Right atrium auricular region (tissue), 2 donors: ENCODE measurements around the gene NCOA6. TPM values are rescaled to one million over a fixed set of nuclear protein-coding genes. Genes with fewer than 3 reads are reported as not detected.

Experiments used
- DNase-seq: peaks from one replicate; pipeline ENCODE4 v3.0.0-alpha.2; 2019; ENCODE audit warnings: low spot score
- H3K27ac ChIP-seq, 2 donors: fragments of 200-600 bp; sonication (generic); 1 replicate in 1 of 2; 2 replicates in 1 of 2; pipeline ENCODE4 v1.5.1; 2016 to 2019
- H3K27me3 ChIP-seq, 2 donors: fragments of 200-600 bp; sonication (generic); one replicate each; pipeline versions ENCODE4 v1.5.1 to v1.6.0; 2017 to 2019
- H3K36me3 ChIP-seq: fragments of 200-600 bp; sonication (generic); one replicate; pipeline ENCODE4 v1.5.1; 2016
- H3K4me1 ChIP-seq, 2 donors: fragments of 200-600 bp; sonication (generic); one replicate each; pipeline versions ENCODE4 v1.5.1 to v1.6.0; 2017 to 2019
- H3K4me3 ChIP-seq, 2 donors: fragments of 200-600 bp; sonication (generic); 1 replicate in 1 of 2; 2 replicates in 1 of 2; pipeline ENCODE4 v1.5.1; 2017 to 2019; ENCODE audit warnings: mild to moderate bottlenecking in 1 of 2, moderate library complexity in 1 of 2
- H3K9me3 ChIP-seq, 2 donors: fragments of 200-600 bp; sonication (generic); one replicate each; pipeline ENCODE4 v1.5.1; 2019
- total RNA-seq, 2 donors: library from RNA; depleted of rRNA; stranded (reverse); fragments of >200 nt; gene quantifications; one replicate each; pipeline ENCODE4 v1.1.0, GENCODE V29; 2016
- TF ChIP-seq, protein P1 (sequence below), 2 donors: fragments of 200-600 bp; sonication (generic); IDR thresholded peaks; one replicate each; pipeline ENCODE4 v1.5.1; 2019; ENCODE audit warnings: antibody characterized with exemption in 2 of 2

The NCOA6 gene
- total RNA-seq, 2 donors from 2014 or later, result 18.2 to 18.4 TPM

DNA sequence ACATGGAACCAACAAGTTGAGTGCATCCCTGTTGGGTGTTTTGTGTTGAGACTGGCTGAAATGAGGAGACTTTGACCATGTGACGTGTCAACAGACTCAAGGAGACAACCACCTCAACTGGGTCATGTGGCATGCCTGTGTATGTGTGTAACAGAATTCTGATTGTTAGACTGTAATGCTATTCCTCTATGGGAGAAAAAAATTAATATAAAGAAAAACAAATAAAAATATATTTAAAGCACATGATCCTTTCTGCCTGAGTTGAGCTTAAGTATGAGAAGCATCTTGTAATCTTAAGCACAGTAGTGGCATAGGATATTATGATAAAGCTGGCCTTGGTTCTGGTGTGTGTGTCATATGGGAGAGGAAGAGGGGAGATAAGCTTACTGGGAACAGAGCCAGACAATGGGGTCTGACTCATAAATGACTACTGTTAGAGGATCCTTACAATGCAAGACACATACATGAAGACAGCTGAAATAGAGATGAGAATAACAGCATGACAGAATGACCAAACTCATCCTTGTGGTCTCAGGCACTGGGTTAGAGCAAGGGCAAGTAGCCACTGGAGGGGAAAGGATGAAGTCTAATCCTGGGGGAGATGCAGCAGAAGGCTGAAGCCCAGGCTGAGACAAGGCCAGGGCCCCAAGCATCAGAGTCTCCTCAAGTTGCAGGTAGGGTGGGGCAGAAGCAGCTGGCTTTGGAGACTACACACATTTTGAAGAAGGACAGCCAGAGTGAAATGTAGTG lies 112.1 kb downstream of the NCOA6 start:
- H3K27me3 ChIP-seq, result no peaks in the 10 kb centered on the region
- TF ChIP-seq, protein P1, sequence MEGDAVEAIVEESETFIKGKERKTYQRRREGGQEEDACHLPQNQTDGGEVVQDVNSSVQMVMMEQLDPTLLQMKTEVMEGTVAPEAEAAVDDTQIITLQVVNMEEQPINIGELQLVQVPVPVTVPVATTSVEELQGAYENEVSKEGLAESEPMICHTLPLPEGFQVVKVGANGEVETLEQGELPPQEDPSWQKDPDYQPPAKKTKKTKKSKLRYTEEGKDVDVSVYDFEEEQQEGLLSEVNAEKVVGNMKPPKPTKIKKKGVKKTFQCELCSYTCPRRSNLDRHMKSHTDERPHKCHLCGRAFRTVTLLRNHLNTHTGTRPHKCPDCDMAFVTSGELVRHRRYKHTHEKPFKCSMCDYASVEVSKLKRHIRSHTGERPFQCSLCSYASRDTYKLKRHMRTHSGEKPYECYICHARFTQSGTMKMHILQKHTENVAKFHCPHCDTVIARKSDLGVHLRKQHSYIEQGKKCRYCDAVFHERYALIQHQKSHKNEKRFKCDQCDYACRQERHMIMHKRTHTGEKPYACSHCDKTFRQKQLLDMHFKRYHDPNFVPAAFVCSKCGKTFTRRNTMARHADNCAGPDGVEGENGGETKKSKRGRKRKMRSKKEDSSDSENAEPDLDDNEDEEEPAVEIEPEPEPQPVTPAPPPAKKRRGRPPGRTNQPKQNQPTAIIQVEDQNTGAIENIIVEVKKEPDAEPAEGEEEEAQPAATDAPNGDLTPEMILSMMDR (IDR thresholded peaks at IDR 0.05), result no peak
- no peaks in the 10 kb centered on the region for H3K9me3 ChIP-seq
- peaks cover 58% of the 10 kb centered on the region for H3K36me3 ChIP-seq
- H3K4me3 ChIP-seq, result no peak overlapping the region
- peak overlapping the region; percentile 53 to 78 for H3K27ac ChIP-seq
- H3K4me1 ChIP-seq, result peaks cover 0 to 40% of the 10 kb centered on the region in 2 donors
- DNase-seq, result no peak

DNA sequence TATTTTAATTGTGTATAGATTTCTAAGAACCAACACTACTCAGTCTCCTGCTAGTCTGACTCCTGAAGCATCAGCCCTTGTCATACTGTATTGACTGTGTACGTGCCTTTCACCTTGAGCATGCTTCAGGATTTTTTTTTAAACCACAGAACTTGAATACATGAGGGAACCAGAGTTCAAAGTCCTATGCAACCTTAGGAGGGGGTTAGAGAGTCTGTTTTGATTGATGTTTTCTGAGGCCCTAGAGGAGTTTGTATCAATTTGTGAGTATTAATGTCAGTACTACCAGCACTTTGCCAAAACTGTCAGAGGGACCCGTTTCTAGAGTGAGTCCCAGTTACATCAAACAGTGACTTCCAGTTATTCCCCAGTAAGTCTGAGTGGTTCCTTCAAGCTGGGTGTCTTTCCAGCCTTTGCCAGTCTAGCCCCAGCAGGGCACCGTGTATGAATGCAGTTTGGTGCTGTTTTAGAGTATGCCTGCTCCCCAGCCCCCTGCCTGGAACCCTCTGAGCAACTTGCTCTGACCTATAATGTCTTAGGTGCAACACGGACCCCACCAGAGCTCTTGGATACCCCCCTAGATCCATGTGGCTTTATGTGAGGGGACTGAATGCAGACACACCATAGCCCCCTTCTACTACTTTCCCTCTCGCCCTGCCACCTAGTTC lies 112.8 kb downstream of the NCOA6 start:
- Histone ChIP-seq H3K27me3 (no peaks in the 10 kb centered on the region), H3K9me3 (no peaks in the 10 kb centered on the region), H3K4me1 (peaks cover 0 to 47% of the 10 kb centered on the region in 2 donors), H3K27ac (peak overlapping the region; percentile 53 to 78), H3K4me3 (no peak overlapping the region), H3K36me3 (peaks cover 54% of the 10 kb centered on the region)
- DNase-seq, result no peak
- TF ChIP-seq, protein P1 (IDR thresholded peaks at IDR 0.05), result no peak

DNA sequence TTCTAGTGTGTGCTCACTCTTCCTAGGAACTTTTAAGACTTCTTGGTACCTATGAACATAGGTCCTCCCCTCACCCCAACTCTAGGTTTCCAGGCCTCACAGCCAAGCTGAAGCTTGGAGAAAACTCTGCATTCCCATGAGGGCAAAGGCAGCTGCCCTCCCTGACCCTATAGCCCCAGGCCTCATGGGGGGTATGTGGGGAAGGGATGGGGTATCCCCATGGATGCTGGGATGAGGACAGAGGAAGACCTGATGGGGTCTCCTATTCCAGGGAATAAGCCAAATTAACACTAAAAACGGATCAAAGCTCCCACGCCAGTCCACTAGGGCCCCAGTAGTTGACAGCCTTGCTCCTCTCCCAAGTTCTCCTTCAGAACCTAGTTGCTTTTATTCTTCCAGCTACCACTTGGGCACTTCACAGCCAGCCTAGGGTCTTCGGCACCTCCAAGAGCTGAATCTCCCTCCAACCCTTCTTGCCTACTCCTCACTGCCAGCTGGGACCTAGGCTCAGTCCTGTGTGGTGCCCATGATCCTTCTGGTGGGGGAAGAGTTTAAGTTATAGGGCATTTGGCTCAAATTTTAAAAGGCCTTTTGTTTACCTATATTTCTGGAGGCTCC lies 113.5 kb downstream of the NCOA6 start:
- no peak overlapping the region for H3K4me3 ChIP-seq
- H3K27ac ChIP-seq, result peak overlapping the region in 1 of 2 donors; percentile 78

DNA sequence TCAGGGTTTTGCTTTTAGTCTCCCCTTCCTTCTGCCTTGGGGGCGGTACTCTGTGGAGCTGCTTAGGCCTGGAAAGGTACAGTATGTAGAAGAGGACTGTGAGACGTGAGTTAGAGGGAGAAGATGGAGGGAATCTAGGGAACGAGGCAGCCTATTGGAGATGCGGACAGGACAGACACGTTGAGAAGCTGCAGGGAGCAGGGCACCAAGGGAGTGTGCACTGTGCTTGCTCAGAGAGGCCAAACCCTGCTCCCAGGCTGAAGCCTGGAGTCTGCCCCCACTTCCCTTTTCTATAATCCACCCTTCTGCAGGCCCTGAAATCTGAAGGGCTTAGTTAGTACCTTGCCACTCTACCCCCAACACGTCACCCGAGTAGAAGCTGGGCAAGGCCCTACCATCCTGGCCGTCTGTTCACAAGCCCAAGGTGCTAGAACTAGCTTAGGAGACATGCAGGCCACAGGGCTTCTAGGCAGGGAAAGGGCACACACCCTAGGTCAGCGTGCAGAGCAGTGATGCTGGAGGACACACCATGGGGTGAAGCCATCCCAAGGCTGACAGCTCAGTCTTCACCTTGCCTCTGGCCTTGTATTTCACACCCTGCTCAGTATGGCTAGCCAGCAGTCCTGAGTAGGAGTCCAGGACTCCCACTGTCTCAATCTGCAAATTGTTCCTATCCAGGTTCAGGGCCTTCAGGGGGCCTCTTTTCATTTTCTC lies 114.4 kb downstream of the NCOA6 start:
- H3K27ac ChIP-seq, result peak overlapping the region; percentile 100
- TF ChIP-seq, protein P1 (IDR thresholded peaks at IDR 0.05), result no peak
- no peak overlapping the region for H3K4me3 ChIP-seq
- no peaks in the 10 kb centered on the region for H3K9me3 ChIP-seq
- H3K36me3 ChIP-seq, result peaks cover 51% of the 10 kb centered on the region
- no peaks in the 10 kb centered on the region for H3K27me3 ChIP-seq
- H3K4me1 ChIP-seq, result peaks cover 0 to 63% of the 10 kb centered on the region in 2 donors
- DNase-seq, result no peak

More for the DNA sequence above, 113.5 kb downstream of the NCOA6 start:
- Histone ChIP-seq H3K27me3 (no peaks in the 10 kb centered on the region), H3K9me3 (no peaks in the 10 kb centered on the region), H3K4me1 (peaks cover 0 to 54% of the 10 kb centered on the region in 2 donors), H3K36me3 (peaks cover 51% of the 10 kb centered on the region)
- DNase-seq, result no peak
- TF ChIP-seq, protein P1 (IDR thresholded peaks at IDR 0.05), result no peak

DNA sequence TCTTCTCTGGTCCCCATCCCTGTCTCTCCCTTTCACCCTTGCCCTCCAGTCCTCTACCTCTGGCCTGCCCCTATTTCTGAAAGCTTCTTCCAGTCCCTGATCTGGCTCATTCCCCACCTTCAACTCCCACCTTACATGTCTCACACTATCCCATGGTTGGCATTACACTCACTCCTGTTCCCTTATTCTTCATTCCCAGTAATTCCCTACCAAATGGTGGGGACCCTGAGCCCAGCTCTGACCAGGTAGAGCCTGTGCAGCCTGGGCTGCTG lies 114.9 kb downstream of the NCOA6 start:
- Histone ChIP-seq H3K4me1 (peaks cover 0 to 68% of the 10 kb centered on the region in 2 donors), H3K27me3 (no peaks in the 10 kb centered on the region), H3K36me3 (peaks cover 47% of the 10 kb centered on the region), H3K9me3 (no peaks in the 10 kb centered on the region), H3K4me3 (no peak overlapping the region), H3K27ac (peak overlapping the region; percentile 100)
- no peak for DNase-seq
- TF ChIP-seq, protein P1 (IDR thresholded peaks at IDR 0.05), result no peak
